Raji (cell line): ENCODE measurements around the gene TNFSF15.

Experiments used
- POLR2A ChIP-seq: IDR thresholded peaks from 2 replicates; pipeline ENCODE4 v1.6.1; 2011; ENCODE audit warnings: low read depth, low read length, control low read depth; ENCODE audit not compliant: insufficient read depth

TNFSF15 gene

DNA sequence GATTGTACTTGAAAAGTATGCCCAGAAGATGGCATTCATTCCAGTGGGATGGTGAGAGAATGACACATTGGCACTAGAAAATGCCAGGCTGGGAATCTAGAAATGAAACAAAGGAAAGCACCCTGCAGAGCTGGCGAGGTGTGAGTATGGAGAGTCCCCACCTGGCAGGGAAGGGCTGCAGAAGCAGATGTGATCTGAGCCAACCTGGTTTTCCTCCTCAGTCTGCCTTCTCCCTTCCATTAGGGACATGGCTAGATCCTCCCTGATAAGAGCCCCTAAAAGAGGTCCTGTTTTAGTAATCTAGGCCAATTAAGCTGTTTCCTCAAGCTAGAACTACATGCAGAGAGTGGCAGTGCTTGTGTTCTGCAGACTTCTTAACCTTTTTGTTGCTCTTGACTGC lies 24.7 kb upstream of the TNFSF15 start:
- no peak for TF ChIP-seq POLR2A

DNA sequence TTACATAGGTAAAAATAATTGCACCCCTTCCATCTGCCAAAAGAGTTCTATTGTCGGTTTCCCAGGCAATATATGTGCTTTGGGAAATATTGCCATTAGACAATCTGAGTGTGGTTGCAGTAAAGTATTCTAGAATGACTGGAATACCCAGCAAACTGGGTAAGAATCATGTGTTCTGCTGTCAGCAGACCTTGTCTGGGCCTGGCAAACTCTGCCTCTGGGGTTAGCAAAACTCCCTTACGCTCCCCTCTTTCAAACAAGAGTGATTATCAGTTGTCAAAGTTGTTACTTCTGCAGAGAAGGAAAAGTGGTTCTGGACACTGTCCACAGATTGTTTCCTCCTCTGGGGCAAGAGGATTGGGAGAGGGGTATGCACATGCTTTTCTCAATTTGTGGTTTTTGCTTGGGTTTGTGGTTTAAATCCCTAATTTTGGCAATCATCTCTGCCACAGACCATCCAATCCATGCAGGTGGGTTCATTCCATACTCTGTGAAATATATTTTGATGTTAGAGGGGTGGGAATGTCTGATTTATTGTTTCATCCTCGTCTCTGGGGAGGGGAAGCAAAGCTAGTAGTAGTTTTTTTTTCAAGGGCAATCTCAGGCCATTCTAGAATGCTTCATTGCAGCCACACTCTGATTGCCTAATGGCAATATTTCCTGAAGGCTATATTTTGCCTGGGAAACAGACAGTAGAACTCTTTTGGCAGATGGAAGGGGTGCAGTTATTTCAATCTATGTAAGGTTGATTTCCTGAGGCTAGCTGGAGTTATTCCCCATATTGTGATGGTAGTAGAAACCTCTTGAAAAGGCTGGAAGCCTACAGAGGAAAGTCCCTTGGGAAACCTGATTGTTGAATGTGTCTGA lies 24.0 kb upstream of the TNFSF15 start:
- no peak for TF ChIP-seq POLR2A

DNA sequence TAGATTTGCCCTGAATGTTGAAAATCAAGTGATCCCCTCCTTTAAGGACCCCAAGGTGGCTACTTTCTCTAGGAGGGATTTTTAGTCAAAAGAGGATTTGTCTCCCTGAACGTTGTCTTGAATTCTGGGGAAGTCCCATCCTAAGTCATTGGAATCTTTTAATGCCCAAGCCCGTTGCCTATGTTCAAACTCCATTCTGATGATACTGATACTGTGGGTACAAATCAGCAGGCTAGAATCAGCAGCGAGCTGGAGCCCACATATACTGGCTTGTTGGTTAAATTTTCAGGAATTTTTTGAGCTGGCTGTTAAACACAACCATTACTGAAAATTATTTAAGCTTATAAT lies 22.4 kb upstream of the TNFSF15 start:
- no peak for TF ChIP-seq POLR2A

DNA sequence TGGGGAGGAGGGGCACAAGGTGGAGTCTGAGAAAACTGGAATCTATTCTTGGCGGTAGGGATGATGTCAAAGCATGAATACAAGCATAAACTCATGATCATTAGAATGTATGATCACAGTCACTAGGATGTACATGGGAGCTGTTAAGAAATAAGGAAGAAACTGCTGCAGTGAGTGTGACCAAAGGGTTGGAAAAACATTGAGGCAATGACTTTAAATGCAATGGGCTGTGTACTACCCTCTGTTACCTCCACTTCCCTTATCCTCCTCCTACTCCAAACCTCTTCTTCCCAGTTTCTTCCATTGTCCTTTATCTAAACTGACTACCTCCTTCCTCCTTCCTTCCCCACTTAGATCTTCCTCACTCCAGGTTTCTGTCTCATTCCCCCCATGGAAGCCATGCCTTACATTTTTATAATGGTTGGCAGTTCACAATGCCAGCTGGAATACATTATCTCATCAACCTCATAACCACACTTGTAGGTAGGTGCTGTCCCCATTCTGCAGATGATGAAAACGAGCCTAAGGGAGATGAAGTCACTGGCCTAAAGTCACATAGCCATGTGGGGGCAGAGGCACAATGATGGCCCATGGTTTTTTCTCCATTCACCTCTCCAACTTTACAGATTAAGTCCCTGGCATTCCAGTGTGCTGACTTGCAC lies 21.9 kb upstream of the TNFSF15 start:
- no peak for TF ChIP-seq POLR2A

DNA sequence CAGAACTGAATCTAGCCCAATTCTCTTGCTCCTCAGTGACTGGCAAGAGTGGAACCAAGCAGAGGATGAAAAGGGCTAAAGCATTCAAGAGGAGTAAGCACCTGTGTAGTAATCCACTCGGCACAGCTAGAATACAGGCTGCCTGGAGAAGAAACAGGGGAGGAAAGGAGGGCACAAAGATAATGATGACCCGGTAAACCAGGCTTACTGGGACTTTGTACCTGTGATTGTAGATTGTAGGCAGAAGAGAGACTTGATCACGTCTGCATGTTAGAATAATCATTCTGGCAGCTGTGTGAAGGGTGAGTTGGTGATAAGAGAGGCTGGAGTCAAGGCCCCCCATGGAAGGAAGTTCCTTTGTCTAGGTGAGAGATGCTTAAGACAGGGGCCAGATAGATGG lies 20.6 kb upstream of the TNFSF15 start:
- TF ChIP-seq POLR2A = no peak

DNA sequence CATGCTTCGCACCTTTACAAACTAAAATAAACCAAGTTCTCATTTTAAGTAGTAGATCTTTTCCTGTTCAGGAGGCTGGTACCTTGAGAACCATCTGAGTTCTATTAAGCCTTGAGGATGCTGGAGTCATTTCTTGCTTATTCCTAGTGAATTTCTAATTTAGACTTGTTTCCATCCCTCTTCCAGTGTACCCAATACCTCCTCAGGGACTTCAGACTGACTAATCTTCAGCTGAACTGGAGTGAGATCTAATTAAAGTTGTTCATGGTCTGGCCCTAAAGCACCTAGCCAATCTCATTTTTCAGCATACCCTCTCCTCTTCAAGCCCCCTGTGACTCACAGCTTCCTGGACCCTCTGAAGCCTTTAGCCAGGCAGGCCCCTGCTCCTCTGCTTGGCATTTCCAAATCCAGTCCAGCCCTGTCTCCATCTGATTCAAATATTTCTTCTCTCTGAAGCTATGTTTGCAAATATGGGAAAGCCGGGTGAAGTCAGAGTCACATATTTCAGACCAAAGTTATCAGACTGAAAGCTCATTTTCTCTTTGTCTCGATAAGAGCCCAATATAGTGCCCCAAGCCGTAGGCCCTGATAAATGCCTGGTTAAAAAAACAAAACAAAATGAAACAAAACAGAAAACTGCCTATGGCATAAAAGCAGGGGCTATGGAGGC lies 19.4 kb upstream of the TNFSF15 start:
- no peak for TF ChIP-seq POLR2A

DNA sequence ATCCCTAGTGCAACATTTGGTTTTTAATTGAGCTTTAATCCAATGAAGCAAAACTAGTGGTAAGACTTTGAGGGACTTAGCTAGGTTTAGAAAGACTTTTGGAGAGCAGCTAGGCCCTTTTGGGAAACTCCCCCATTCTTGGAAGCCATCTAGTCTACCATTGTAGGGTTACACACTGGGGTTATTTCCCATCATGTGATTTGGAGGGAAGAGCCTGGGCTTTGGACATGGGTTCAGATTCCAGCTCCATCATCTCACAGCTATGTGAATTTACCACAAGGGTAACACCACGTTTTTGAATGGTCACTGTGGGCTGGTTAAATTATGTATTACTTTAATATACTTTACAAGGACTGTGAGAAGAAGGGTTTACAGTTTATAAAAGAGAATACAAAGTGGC lies 18.3 kb upstream of the TNFSF15 start:
- TF ChIP-seq POLR2A = no peak

DNA sequence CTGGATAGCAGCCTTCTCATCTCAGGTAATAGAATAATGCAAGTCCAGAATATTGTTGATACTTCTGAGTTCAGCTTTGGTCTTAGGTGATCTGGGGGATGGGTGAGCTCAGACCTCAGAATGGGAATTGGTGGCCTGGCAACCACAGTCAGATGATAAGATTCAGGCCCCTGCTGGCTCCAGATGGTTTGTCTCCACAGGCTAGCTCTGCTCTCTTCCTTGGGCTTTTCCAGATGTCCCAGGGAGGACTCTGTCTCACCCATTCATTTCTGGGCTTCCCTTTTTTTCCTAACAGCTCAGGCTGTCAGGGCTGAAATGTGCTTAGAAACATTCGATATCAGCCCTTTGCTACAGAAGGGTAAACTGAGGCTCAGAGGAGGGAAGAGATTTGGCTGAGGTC lies 17.6 kb upstream of the TNFSF15 start:
- TF ChIP-seq POLR2A = no peak

DNA sequence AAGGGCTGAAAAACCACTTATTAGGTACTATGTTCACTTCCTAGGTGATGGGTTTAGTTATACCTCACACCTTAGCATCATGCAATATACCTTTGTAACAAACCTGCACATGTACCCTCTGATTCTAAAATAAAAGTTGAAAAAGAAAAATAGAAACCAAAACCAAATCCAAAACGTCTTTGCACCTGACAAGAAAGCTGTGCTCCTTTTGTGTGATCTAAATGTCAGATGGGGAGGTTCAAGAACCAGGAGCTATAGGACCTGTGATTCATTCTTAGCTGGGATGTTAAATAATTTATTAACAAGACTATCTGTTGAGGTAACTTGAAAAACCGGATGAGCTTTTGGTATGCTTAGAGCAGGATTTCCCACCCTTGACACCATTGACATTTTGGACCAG lies 16.9 kb upstream of the TNFSF15 start:
- TF ChIP-seq POLR2A = no peak

DNA sequence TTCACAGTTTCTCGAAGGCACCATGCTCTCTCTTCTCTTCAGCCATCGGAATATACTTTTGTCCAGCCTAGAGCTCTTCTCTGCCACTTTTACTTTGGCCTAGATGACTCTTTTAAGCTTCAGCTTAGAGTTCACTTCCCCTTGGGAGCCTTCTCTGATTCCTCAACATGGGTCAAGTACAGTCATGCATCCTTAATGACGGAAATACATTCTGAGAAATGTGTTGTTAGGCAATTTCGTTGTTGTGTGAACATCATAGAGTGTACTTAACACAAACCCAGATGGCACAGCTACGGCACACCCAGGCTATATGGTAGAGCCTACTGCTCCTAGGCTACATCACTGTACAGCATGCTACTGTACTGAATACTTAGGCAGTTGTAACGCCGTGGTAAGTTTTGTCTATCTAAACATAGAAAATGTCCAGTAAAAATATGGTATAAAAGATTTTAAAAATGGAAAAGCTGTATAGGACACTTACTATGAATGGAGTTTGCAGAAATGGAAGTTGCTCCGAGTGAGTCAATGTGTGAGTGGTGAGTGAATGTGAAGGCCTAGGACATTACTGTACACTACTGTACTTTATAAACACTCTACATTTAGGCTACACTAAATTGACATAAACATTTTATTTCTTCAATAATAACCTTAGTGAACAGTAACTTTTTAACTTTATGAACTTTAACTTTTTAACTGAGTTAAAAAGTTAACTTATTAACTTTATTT lies 15.1 kb upstream of the TNFSF15 start:
- TF ChIP-seq POLR2A = no peak

DNA sequence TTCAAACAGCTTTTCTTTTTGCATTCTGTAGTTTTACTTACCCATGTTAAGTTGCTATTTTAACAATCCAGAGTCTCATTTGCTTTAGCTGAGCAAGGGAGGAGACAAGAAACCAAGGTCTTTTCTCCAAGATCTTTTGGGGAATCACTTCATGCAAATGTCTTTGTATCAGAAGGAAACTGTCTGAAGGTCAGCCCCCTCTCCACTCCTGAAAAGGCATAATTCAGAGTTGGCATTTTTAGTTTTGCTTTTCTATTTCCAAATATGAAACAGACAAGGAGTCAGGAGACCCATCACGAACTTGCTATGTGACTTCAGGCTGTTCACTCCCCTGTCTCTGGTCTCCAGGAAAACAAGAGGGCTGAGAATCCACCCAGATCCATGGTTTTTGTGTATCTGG lies 12.3 kb upstream of the TNFSF15 start:
- TF ChIP-seq POLR2A = no peak

DNA sequence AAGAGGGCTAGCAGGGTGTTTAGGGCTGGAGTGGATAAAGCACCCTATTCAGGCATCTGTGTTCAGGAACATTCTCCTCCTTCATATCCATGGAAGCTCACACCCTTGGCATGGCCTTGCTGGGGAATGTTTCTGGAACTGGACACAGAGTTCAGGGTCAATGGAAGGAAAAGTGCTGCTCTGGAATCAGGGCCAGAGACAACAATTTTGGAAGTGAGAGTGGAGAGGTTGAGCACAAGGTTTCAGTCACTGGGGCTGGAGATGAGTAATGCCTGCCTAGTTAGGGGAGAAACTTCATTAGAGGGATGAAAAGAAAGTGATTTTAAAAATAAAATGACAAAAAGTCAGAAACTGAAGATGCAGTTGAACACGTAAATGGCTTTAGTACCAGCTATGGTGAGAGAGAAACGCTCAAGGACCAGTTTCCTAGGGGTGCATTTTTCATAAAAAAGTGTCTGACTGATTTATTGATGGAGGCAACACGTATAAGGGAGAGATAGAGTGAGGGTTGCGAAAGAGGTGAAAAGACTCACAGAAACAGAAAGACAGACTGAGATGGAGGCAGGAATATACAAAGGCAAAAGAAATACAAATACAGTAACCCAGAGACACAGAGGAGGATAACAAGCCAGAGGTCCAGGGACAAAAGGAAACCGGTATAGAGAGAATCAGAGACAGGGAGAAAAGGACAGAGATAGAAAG lies 8.0 kb upstream of the TNFSF15 start:
- no peak for TF ChIP-seq POLR2A

DNA sequence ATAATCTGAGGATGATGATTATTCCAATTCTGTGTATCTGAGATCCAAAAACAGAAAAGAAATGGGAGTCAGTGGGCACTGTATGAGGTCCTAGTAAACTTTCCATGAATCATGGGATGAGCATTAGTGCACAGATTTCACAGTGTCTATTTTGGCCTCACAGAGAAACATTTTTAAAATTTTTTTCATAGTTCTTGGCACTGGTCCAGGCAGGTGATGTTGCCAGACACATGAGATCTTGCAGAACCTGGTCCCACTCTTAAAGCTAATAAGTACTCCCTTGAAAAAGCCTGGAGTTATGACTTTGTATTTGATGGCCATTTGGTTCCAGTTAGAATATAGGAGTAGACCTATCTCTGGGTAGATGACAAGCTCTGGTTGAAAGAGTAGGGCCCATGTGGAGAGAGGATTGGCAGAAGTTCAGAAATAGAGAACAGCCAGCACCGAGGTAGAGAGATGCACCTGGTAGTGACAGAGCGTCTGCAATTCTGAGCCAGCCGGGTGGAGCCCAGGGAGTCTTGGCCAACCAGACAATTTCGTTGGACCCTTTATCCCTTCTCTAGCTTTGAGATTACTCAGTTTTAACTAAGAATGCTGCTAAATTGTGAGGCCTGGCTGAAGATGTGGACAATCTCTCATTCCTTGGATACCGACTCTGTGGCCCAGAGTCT lies 6.3 kb upstream of the TNFSF15 start:
- no peak for TF ChIP-seq POLR2A

DNA sequence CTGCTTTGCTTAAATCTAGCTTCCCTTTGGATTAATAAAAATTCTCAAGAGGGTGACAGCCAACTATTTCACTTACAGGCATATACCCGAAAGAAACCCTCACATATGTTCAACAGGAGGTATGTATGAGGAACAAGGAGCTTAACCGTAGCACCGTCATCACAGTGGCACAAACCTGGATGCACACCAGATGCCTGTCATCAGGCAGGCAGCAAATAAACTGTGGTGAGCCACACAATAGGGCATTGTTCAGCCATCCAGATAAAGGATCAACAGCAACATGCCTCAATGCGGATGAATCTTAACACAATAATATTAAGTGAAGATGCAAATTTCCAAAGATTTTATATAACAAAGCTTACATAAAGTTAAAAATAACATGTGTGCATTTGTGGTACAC lies 5.5 kb upstream of the TNFSF15 start:
- TF ChIP-seq POLR2A = no peak

DNA sequence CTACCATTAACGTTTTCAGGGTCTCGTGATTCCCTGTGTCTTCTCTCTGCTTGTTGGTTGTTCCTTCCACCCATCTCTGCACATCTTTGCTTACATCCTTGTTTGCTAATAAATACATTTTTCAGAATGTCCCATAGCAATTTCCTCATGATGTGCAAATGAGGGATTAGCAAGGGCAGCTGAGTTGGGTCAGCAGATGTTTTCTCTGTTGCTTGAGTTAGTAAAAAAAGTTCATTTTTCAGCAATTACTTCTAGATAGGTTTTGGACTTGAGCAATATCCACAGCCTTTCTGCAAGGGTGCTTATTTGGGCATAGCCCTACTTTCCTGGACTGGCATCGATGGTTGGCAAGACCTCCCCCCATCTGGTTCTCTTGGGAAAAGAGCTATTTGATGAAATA lies 4.8 kb upstream of the TNFSF15 start:
- no peak for TF ChIP-seq POLR2A

DNA sequence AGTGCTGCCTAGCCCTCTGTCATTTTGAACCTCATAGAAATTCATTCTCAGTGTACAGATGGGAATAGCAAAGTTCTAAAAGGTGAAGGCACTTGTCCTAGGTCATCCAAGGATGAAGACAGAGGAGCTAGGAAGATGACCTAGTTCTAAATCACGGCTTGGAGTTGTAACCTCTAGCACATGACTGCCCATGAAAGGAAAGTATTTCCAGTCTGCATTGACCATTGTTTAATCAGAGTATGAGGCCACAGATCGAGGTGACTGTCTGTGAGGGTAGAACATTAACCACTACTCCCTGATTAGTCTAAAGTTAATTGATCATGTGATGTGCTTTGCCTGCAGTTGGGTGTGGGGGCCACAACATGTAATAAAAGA lies 674 bp upstream of the TNFSF15 start:
- no peak for TF ChIP-seq POLR2A
